Measurements from ENCODE around the gene PSMB7. TPM values are rescaled to one million over a fixed set of nuclear protein-coding genes. Genes with fewer than 3 reads are reported as not detected.

Gene PSMB7
- total RNA-seq, 4 donors from 2014 or later = 74.7 to 181 (median 100) TPM

DNA sequence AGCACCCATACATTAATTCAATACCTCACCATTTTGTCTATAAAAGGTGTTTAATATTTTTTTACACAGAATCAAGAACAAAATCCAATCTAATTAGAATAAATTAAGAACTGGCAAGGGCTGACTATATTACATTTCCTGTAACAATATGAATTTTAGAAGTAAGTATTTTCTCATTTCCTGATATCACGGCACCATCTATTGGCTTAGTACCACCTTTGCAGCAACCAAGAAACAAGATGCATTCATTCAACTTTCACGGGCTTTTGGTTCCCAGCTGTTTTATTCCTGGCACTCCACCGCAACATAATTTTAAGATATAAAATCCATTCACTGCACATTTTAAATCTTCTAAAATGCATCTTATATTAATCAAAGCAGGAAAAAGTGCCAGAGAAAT, 20.6 kb downstream of the PSMB7 start:
- no peak for DNase-seq (ENCODE audit: low spot score in 2 of 2)
- 84 to 87% methylated on average over 3 of the region's 3 CpGs for WGBS, 2 donors
- TF ChIP-seq CTCF (IDR thresholded peaks at IDR 0.05) (no peak), EP300 (IDR thresholded peaks at IDR 0.05) (no peak), POLR2A (IDR thresholded peaks at IDR 0.05) (no peak)
- H3K27ac ChIP-seq = no peak overlapping the region
- H3K9me3 ChIP-seq = no peaks in the 10 kb centered on the region
- peaks cover 0 to 3% (median 0%) of the 10 kb centered on the region in 3 donors for H3K36me3 ChIP-seq
- no peak overlapping the region for H3K4me3 ChIP-seq
- peaks cover 0 to 71% (median 16%) of the 10 kb centered on the region in 4 donors for H3K4me1 ChIP-seq
- H3K27me3 ChIP-seq = no peaks in the 10 kb centered on the region

DNA sequence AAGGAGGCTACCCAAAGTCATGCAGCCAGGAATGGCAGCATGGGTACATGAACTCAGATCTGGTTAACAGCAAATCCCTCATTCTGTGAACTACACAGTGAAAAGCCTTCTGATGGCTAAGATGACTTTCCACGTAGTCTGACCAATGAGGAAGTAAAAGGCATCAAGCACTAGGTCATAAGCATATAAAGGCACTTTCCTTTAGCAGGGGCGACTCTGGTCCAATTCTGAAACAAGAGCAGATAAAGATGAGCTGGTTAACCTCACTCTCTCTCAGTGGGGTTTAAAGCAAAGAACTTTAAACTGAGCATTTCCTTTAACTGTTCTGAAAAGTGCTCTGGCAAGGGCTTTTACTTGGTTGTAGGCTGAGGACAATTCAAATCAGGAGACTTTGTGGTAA, 21.1 kb downstream of the PSMB7 start:
- 69 to 75% methylated on average over 2 of the region's 2 CpGs for WGBS, 2 donors
- H3K4me1 ChIP-seq = peaks cover 0 to 71% (median 15%) of the 10 kb centered on the region in 4 donors
- TF ChIP-seq CTCF (IDR thresholded peaks at IDR 0.05) (no peak), EP300 (IDR thresholded peaks at IDR 0.05) (no peak), POLR2A (IDR thresholded peaks at IDR 0.05) (no peak)

DNA sequence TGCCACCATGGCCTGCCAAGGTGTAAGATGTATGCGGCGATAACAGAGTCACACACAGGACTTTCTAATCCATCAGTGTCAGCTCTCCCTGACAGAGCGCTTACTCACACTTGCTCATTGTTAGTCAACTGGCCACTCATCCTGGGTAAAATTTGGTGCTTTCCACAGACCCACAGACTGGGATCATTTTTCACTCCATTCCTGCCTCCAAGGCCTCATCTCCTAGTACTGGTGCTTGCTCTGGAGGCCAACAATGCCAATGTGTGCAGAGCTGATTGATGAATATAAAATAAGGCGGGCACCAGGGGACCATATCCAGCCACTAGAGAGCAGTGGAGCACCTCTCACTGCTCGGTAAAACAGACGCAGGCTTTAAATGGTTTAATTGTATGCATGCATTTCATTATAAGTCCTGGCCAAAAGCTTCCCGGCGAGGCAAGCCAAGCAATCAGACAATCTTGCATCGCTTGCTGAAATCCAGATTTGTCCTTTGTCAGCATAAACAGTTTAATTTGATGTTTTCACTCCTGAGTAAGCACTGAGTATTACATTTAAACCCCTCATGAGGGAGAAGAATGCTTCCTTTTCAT, 22.3 kb downstream of the PSMB7 start:
- Histone ChIP-seq H3K27me3 (no peaks in the 10 kb centered on the region), H3K27ac (peak overlapping the region in 3 of 4 donors; percentile 3 to 48 (median 12)), H3K4me3 (no peak overlapping the region), H3K36me3 (peaks cover 0 to 3% (median 0%) of the 10 kb centered on the region in 3 donors), H3K4me1 (peaks cover 0 to 69% (median 9%) of the 10 kb centered on the region in 4 donors), H3K9me3 (no peaks in the 10 kb centered on the region)
- WGBS, 2 donors = 41 to 43% methylated on average over 9 of the region's 9 CpGs
- TF ChIP-seq CTCF (IDR thresholded peaks at IDR 0.05) (peak in 3 of 5 experiments; percentile 13 to 52 (median 34)), EP300 (IDR thresholded peaks at IDR 0.05) (no peak)
- no peak for DNase-seq (ENCODE audit: low spot score in 2 of 2)

More for the DNA sequence above, 21.1 kb downstream of the PSMB7 start:
- H3K4me3 ChIP-seq = no peak overlapping the region
- H3K36me3 ChIP-seq = peaks cover 0 to 3% (median 0%) of the 10 kb centered on the region in 3 donors
- no peaks in the 10 kb centered on the region for H3K9me3 ChIP-seq
- H3K27me3 ChIP-seq = no peaks in the 10 kb centered on the region
- no peak overlapping the region for H3K27ac ChIP-seq
- no peak for DNase-seq (ENCODE audit: low spot score in 2 of 2)

DNA sequence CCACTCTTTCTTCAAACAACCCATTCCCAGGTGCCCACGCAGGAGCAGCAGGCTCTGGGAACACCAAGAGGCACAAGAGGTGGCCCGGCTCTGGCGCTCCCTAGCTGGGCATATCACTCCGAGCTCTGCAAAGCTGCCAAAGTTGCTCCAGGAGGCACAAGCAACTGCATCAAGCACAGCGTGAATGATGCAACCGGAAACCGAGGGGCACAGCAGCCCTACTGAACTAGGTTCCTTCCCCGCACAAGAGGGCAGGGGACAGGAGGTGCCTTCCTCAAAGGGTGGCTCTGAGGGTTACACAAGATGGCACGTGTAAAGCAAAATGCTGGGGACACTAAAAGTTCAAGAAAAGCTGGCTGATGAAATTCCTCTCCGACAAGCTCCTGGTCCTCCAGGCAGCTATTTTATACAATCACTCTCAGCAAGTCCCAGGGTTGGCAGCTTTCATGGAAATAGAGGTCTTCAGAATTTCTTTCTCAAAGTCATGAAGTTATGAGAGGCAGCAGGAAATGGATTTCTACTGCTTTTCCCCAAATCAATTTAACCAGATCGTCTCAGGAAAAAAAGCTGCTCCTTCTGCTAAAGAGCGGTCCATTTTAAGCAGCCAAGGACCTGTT, 22.9 kb downstream of the PSMB7 start:
- no peak for DNase-seq (ENCODE audit: low spot score in 2 of 2)
- TF ChIP-seq POLR2A (IDR thresholded peaks at IDR 0.05) (no peak), CTCF (IDR thresholded peaks at IDR 0.05) (no peak), EP300 (IDR thresholded peaks at IDR 0.05) (no peak)
- peak overlapping the region in 3 of 4 donors; percentile 3 to 48 (median 12) for H3K27ac ChIP-seq

More for the DNA sequence above, 22.9 kb downstream of the PSMB7 start:
- Histone ChIP-seq H3K36me3 (peaks cover 0 to 3% (median 0%) of the 10 kb centered on the region in 3 donors), H3K9me3 (no peaks in the 10 kb centered on the region), H3K4me1 (peaks cover 0 to 67% (median 9%) of the 10 kb centered on the region in 4 donors), H3K27me3 (no peaks in the 10 kb centered on the region), H3K4me3 (no peak overlapping the region)
- 68 to 74% methylated on average over 12 of the region's 12 CpGs for WGBS, 2 donors
